Subcutaneous abdominal adipose tissue (tissue), 5 donors: Measurements from ENCODE around the gene TTYH1.

Experiments
- H3K27ac ChIP-seq: one replicate; pipeline ENCODE4 v1.7.0; 2013; ENCODE audit warnings: low read depth, mild to moderate bottlenecking, inconsistent platforms, low read length, moderate library complexity
- H3K27me3 ChIP-seq, 5 donors: one replicate each; pipeline ENCODE4 v1.7.0; 2013; ENCODE audit warnings: low read length in 5 of 5, inconsistent platforms in 1 of 5; ENCODE audit not compliant: control insufficient read depth in 5 of 5, insufficient read depth in 4 of 5
- H3K36me3 ChIP-seq, 5 donors: one replicate each; pipeline ENCODE4 v1.7.0; 2013; ENCODE audit warnings: low read length in 5 of 5; ENCODE audit not compliant: control insufficient read depth in 5 of 5, insufficient read depth in 5 of 5
- H3K4me1 ChIP-seq, 5 donors: one replicate each; pipeline ENCODE4 v1.7.0; 2013; ENCODE audit warnings: low read length in 5 of 5, mild to moderate bottlenecking in 3 of 5, moderate library complexity in 1 of 5; ENCODE audit not compliant: control insufficient read depth in 5 of 5, insufficient read depth in 5 of 5
- H3K4me3 ChIP-seq, 5 donors: one replicate each; pipeline ENCODE4 v1.7.0; 2013; ENCODE audit warnings: low read length in 5 of 5, low read depth in 1 of 5
- H3K9ac ChIP-seq, 5 donors: one replicate each; pipeline ENCODE4 v1.7.0; 2013; ENCODE audit warnings: low read length in 5 of 5, mild to moderate bottlenecking in 4 of 5, moderate library complexity in 3 of 5
- H3K9me3 ChIP-seq, 5 donors: one replicate each; pipeline ENCODE4 v1.7.0; 2013; ENCODE audit warnings: low read length in 5 of 5; ENCODE audit not compliant: control insufficient read depth in 5 of 5
- donor health status: healthy.
- donor health status: healthy.
- donor health status: healthy.
- donor health status: healthy.
- donor health status: healthy.

Gene TTYH1

DNA sequence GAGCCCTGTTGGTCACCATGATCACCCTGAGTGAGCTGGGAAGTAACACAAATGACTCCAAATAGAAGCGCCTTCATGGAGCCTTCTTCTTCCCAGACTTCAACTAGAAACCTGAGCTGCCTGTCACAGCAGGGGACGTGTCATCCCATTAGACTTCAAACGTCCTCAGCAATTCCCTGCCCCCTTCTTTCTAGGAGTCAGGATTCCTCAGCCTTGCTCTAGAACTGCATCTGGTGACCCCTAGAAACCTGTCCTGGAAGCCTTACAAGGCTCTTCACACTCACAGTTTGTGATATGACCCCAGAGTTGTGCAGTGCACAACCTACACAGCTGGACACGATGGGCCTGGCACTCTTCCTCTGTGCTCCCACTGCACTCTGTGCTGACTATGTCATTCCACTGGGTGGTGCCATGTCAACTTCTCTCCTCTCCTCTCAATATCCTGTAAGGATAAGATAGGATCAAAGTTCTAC is 23.6 kb upstream of the TTYH1 start:
- peaks cover 0 to 51% (median 38%) of the 10 kb centered on the region in 5 donors for H3K4me1 ChIP-seq
- peak overlapping the region in 1 of 5 donors; percentile 19 for H3K9ac ChIP-seq
- H3K27ac ChIP-seq, result no peak overlapping the region
- no peaks in the 10 kb centered on the region for H3K27me3 ChIP-seq
- no peak overlapping the region for H3K4me3 ChIP-seq
- no peaks in the 10 kb centered on the region for H3K36me3 ChIP-seq
- peaks cover 0 to 3% (median 0%) of the 10 kb centered on the region in 5 donors for H3K9me3 ChIP-seq

DNA sequence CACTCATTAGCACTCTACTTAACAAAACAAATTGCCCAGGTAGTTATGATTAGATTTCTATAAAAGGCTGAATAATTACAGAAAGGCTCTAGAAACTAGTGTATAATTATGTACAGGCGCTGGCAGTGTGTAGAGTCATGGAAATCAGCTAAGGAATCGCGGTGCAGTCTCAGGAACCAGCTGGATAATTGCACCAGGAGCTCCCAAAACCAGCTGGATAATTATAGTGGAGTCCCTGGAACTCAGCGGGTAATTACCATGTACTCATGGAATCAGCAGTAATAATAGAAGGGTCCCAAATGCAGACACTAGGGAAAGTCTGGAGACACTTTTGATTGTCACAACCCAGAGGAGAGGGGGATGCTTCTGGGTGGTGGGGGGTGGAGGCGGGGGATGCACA is 23.2 kb upstream of the TTYH1 start:
- Histone ChIP-seq H3K27ac (no peak overlapping the region), H3K27me3 (no peaks in the 10 kb centered on the region), H3K4me3 (no peak overlapping the region), H3K4me1 (peaks cover 0 to 51% (median 38%) of the 10 kb centered on the region in 5 donors), H3K9me3 (peaks cover 0 to 3% (median 0%) of the 10 kb centered on the region in 5 donors), H3K9ac (no peak overlapping the region), H3K36me3 (no peaks in the 10 kb centered on the region)

DNA sequence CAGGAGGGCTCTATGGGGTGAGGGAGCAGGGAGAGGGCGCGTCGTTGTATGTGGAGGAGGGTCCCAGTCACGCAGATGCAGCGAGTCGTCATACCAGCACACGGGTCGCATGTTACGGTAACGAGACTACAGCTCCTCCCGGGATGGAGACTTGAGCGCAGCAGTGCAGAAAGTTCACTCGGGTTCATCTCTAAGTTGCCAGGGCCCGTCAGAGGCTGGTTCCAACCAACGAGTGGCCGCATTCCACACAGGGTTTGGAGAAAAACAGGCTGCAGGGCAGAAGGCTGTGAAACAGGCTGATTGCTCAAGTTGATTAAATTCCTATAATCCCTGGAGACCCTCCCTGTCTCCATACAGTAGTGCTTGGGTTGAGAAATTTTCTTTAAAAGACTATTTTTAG is 21.9 kb upstream of the TTYH1 start:
- H3K4me3 ChIP-seq, result peak overlapping the region in 1 of 5 donors; percentile 59
- H3K4me1 ChIP-seq, result peaks cover 0 to 40% (median 30%) of the 10 kb centered on the region in 5 donors
- H3K9ac ChIP-seq, result no peak overlapping the region
- H3K27me3 ChIP-seq, result no peaks in the 10 kb centered on the region
- peak overlapping the region; percentile 69 for H3K27ac ChIP-seq
- H3K36me3 ChIP-seq, result no peaks in the 10 kb centered on the region
- H3K9me3 ChIP-seq, result peaks cover 0 to 3% (median 0%) of the 10 kb centered on the region in 5 donors

DNA sequence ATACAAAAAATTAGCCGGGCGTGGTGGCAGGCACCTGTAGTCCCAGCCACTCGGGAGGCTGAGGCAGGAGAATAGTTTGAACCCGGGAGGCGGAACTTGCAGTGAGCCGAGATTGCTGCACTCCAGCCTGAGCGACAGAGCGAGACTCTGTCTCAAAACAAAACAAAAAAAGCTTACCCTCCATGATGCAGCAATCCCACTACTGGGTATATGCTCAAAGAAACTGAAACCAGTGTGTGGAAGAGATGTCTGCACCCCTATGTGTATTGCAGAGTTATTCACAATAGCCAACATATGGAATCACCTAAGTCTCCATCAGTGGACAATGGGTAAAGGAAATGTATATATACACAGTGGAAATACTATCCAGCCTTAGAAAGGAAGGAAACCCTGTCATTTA is 19.6 kb upstream of the TTYH1 start:
- no peaks in the 10 kb centered on the region for H3K36me3 ChIP-seq
- peaks cover 0 to 3% (median 0%) of the 10 kb centered on the region in 5 donors for H3K9me3 ChIP-seq
- H3K4me3 ChIP-seq, result no peak overlapping the region
- no peak overlapping the region for H3K27ac ChIP-seq
- H3K4me1 ChIP-seq, result peaks cover 0 to 30% (median 26%) of the 10 kb centered on the region in 5 donors
- H3K9ac ChIP-seq, result no peak overlapping the region
- no peaks in the 10 kb centered on the region for H3K27me3 ChIP-seq

DNA sequence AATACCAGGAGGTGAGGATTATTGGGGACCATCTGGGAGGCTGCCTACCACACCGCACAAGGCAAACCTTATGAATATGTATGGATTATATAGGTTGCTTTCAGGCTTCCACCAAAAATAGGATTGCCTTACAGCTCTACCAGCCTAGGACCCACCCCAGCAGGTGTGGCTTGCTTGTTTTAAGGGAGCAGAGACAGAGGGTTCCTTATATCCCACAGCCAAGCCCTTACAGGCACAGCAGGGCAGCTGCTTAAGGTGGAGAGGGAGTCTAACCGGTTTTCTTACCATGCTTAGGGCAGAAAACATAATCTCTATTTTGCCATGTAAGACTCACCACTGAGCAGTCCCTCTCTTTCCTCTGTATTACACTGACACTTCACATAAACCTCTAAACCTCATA is 16.1 kb upstream of the TTYH1 start:
- H3K36me3 ChIP-seq, result no peaks in the 10 kb centered on the region

DNA sequence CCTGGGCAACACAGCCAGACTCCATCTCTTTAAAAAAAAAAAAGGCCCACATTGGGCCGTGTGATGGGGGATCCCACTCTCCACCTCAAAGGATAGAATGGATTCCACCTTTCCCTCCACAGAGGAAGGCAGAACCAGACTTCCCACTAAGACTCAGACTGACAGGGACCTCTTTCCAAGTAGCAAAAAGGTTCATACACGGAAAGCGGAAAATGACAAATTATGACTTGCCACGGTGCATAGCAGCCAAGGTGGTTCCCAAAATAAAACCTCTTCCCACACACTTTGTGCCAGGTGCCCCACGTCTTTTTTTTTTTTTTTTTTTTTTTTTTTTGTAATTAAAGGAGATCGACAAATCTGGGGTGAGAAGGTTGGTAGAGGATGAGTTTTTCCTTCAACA is 14.4 kb upstream of the TTYH1 start:
- Histone ChIP-seq H3K4me1 (peaks cover 0 to 16% (median 6%) of the 10 kb centered on the region in 5 donors), H3K4me3 (no peak overlapping the region), H3K27ac (no peak overlapping the region), H3K27me3 (no peaks in the 10 kb centered on the region), H3K9ac (no peak overlapping the region), H3K36me3 (no peaks in the 10 kb centered on the region), H3K9me3 (no peaks in the 10 kb centered on the region)

More for the DNA sequence above, 16.1 kb upstream of the TTYH1 start:
- Histone ChIP-seq H3K27ac (no peak overlapping the region), H3K4me3 (no peak overlapping the region), H3K9ac (no peak overlapping the region), H3K9me3 (peaks cover 0 to under 1% (median 0%) of the 10 kb centered on the region in 5 donors), H3K4me1 (peaks cover 0 to 7% (median 6%) of the 10 kb centered on the region in 5 donors), H3K27me3 (no peaks in the 10 kb centered on the region)

DNA sequence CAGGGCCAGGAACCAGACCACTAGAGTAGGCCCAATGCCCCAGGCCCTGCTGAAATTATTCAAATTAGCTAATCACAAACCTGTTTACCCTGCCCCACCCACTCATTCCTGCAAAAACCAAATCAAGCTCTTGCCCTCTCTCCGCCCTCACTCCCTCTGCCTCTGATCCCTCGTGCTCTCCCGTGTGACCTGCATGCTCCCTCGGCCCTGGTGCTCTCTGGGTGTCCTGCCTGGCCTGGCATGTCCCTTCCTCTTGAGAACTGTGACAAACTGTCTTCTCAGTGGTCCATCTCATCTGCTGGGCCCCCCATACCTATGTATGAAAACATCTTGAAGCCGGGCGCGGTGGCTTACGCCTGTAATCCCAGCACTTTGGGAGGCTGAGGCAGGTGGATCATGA is 12.2 kb upstream of the TTYH1 start:
- H3K36me3 ChIP-seq, result no peaks in the 10 kb centered on the region
- no peak overlapping the region for H3K4me3 ChIP-seq
- H3K27ac ChIP-seq, result no peak overlapping the region

DNA sequence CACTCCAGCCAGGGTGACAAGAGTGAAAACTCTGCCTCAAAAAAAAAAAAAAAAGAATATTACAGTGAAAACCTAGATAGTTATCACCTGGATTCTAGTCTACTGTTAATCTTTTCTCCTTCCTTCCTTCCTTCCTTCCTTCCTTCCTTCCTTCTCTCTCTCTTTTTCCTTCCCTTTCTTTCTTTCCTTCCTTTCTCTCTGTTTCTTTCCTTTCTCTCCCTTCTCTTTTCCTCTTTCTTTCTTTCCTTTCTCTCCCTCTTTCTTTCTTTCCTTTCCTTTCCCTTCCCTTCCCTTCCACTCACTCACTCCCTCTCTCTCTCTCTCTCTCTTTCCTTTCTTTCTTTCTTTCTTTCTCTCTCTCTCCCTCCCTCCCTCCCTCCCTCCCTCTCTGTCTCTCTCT is 9.6 kb upstream of the TTYH1 start:
- Histone ChIP-seq H3K4me1 (peaks cover 0 to 9% (median 0%) of the 10 kb centered on the region in 5 donors), H3K27ac (no peak overlapping the region), H3K9me3 (no peaks in the 10 kb centered on the region), H3K36me3 (no peaks in the 10 kb centered on the region), H3K27me3 (no peaks in the 10 kb centered on the region), H3K4me3 (no peak overlapping the region), H3K9ac (no peak overlapping the region)

More for the DNA sequence above, 12.2 kb upstream of the TTYH1 start:
- Histone ChIP-seq H3K9me3 (no peaks in the 10 kb centered on the region), H3K9ac (no peak overlapping the region), H3K4me1 (peaks cover 0 to 16% (median 6%) of the 10 kb centered on the region in 5 donors), H3K27me3 (no peaks in the 10 kb centered on the region)

DNA sequence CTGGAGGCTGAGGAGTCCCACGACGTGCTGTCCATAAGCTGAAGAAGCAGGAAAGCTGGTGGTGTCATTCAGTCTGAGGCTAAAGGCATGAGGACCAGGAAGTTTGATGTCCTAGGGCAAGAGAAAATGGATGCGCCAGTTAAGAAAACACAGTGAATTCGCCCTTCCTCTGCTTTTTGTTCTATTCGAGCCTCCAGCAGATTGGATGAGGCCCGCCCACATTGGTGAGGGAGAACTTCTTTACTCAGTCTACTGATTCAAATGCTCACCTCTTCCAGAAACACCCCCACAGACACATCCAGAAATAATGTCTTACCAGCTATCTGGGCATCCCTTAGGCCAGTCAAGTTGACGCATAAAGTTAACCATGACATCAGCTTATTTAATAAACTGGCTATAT is 7.5 kb upstream of the TTYH1 start:
- no peaks in the 10 kb centered on the region for H3K36me3 ChIP-seq
- H3K4me3 ChIP-seq, result no peak overlapping the region
- H3K4me1 ChIP-seq, result peaks cover 0 to 9% (median 0%) of the 10 kb centered on the region in 5 donors

DNA sequence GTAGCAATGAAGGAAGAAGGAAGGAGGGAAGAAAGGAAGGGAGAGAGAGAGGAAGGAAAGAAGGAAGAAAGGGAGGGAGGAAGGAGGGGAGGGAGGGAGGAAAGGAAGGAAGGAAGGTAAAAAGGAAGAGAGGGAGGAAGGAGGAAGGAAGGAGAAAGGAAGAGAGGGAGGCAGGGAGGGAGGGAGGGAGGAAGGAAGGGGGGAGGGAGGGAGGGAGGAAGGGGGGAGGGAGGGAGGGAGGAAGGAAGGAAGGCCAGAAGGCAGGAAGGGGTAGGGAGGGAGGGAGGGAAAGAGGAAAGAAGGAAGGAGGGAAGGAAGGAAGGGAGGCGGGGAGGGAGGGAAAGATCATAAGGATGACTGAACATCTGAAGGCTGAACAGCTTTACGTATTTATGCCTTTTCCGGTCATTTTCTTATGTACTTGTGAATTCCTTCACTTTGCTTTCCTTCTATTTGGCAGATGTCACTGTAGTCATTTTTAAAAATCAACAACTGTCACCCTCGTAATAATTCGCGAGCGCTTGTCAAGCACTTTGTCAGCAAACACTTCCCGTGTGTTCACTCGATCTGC is 6.7 kb upstream of the TTYH1 start:
- H3K27ac ChIP-seq, result no peak overlapping the region
- peaks cover 0 to 3% (median 0%) of the 10 kb centered on the region in 5 donors for H3K27me3 ChIP-seq
- no peak overlapping the region for H3K4me3 ChIP-seq

More for the DNA sequence above, 7.5 kb upstream of the TTYH1 start:
- peaks cover 0 to 1% (median 0%) of the 10 kb centered on the region in 5 donors for H3K27me3 ChIP-seq
- no peaks in the 10 kb centered on the region for H3K9me3 ChIP-seq
- no peak overlapping the region for H3K27ac ChIP-seq
- no peak overlapping the region for H3K9ac ChIP-seq

More for the DNA sequence above, 6.7 kb upstream of the TTYH1 start:
- Histone ChIP-seq H3K9me3 (no peaks in the 10 kb centered on the region), H3K36me3 (no peaks in the 10 kb centered on the region), H3K9ac (no peak overlapping the region), H3K4me1 (peaks cover 0 to 9% (median 0%) of the 10 kb centered on the region in 5 donors)
